A673 (cell line): ENCODE measurements around the gene GM2A.

ENCODE experiments used
- CTCF ChIP-seq: fragments of 300-800, 200-600 bp; sonication (generic); conservative IDR thresholded peaks from 2 replicates; pipeline ENCODE4 v1.5.1; 2017; ENCODE audit warnings: low read depth, mild to moderate bottlenecking, antibody characterized with exemption, low read length, moderate library complexity, mixed read lengths
- EZH2 ChIP-seq: fragments of 200-600 bp; sonication (generic); IDR thresholded peaks from 2 replicates; pipeline ENCODE4 v1.6.1; 2017; ENCODE audit warnings: borderline replicate concordance, low read depth, mild to moderate bottlenecking, mixed read lengths, antibody characterized with exemption, low read length; ENCODE audit not compliant: poor library complexity, severe bottlenecking

- no peak for TF ChIP-seq CTCF
- TF ChIP-seq EZH2: no peak
Observed at GRCh38 chr5:151233616-151234085, 19.3 kb upstream of the GM2A start.
